HG02884 (cell line): Measurements from ENCODE around the gene DLGAP3.
A peak's percentile ranks its signal among the peaks of the same experiment; 100 is the strongest.

Experiments
- ATAC-seq: cut with Tn5 transposase; IDR thresholded peaks from one replicate; pipeline ENCODE4 v1.9.1; 2021; ENCODE audit warnings: mild to moderate bottlenecking, moderate library complexity; ENCODE audit not compliant: unreplicated experiment

DLGAP3 gene

GRCh38 chr1:34868230-34869049, 61.0 kb downstream of the DLGAP3 start:
- ATAC-seq = no peak

DNA sequence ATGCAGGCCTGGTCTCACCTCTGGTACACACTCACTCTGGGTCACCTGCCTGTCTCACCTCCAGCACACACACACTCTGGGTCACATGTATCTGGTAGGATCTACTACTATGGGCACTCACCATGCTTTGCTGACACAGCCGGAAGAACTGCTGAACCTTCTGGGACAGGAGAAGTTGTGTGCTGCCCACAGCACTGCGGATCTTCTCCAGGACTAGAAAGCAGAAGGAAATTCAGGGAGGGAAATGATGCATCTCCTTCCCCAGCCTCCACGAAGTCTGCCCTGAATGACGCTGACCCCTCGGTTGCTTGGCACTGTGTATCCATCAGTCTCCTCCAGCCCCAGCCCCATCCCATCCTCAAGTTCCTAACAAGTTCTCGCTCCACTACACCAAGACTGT, 62.0 kb downstream of the DLGAP3 start:
- no peak for ATAC-seq

DNA sequence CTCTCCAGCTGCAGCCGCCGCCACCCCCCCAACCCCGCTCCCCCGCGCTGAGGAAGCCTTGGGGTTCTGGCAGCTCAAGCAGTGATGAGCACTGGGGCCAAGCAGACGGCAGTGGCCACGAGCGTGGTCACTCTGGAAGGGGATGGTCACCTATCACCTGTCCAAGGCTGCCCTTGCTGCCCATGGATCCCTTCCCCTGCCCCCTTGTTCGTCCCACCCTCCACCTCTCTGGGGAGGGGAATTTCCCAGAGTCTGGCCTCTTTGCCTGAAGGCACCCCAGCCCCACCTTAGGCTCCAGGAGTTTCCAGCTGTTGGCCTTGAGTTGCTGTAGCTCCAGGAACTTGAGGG, 62.7 kb downstream of the DLGAP3 start:
- ATAC-seq = peak; percentile 18

- peak; percentile 64 for ATAC-seq
Observed at GRCh38 chr1:34865981-34866761, 63.3 kb downstream of the DLGAP3 start.

GRCh38 chr1:34865573-34865972, 63.9 kb downstream of the DLGAP3 start:
- ATAC-seq = no peak

GRCh38 chr1:34864759-34865158, 64.7 kb downstream of the DLGAP3 start:
- no peak for ATAC-seq

- no peak for ATAC-seq
Observed at GRCh38 chr1:34863501-34863900, 65.9 kb downstream of the DLGAP3 start.

- ATAC-seq = peak; percentile 93
Observed at GRCh38 chr1:34859446-34860200, 69.8 kb downstream of the DLGAP3 start, which contains the start of gene SMIM12. Gene SMIM12, minus strand, starts transcription at chr1:34859749. Its CDS starts 3,772 bp downstream, at chr1:34855977.

DNA sequence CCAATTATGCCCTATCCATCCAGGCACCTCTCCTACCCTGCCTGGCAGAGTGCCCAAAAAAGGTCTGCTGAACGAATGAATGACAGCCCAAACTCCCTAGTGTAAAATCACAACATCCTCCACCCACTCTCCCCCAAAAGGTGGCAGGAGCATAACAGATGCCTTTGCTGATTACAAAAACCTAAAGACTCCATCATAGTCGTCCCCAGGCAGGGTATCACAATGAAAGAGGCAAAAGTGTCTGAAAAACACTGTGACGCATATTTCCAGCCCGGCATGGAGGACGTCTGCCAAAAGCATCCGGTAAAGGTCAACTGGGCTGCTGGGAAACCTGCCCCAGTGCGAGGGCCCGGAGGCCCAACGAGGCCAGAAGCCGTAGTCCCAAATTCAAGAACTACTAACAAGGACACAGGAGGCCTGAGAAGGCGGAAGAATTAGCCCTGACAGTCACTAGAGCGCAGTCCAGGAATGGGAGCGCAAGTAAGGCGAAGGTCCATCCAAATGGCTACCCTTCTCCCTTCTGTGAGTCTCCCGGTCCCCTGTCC, 70.5 kb downstream of the DLGAP3 start:
- peak; percentile 9 for ATAC-seq

DNA sequence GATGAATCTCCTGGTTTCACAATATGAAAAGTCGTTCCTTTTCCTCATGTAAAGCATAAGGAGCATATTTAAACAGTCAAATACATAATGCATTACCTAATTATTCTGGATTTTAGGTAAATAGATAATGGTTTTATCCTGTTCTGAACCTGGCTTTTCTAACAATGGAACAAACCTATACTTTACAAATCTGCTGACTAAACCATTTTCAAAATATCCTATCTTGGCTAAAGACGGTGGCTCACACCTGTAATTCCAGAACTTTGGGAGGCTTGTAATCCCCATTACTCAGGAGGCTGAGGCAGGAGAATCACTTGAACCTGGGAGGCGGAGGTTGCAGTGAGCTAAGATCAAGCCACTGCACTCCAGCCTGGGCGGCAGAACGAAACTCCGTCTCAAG, 72.8 kb downstream of the DLGAP3 start:
- no peak for ATAC-seq

- peak; percentile 88 for ATAC-seq
Observed at GRCh38 chr1:34852677-34853217, 76.7 kb downstream of the DLGAP3 start.

GRCh38 chr1:34851431-34852105, 77.9 kb downstream of the DLGAP3 start:
- ATAC-seq = no peak

DNA sequence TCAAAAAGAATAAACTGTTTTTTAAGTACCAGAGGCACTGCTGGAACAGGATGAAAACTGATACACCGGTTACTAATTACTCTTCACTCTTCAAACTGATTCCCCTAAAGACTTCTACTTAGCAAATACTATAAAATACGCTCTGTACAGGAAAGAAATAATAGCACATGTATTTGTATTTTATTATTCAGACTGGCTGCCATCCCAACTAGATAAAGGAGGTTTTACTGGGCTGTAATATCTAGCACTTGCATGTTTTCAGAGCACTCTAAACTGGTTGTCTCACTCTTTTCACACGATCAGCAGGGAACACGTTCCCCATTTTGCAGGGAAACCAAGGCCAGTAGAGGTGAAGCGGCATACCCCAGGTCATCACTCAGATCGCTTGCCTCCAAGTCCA, 79.1 kb downstream of the DLGAP3 start:
- no peak for ATAC-seq

DNA sequence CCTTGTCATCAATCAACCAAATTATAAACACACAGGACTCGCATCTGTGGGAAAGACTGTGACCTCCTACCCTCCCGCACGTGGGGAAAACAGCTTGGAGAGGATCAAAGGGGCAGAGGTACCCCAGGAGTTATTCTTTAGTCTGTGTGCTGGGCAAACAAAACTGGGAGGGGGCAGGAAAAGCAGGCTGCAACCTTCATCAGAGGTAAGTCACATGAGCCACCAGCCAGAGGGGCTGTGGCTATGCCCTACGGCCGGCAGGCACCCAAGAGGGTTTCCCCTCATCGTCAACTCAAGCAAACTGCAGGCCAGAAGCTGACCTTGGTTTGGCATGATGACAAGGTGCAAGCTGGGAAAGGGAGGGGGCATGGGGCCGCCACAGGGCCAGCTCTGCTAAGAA, 82.4 kb downstream of the DLGAP3 start:
- ATAC-seq = no peak

GRCh38 chr1:34846265-34846664, 83.2 kb downstream of the DLGAP3 start:
- no peak for ATAC-seq

DNA sequence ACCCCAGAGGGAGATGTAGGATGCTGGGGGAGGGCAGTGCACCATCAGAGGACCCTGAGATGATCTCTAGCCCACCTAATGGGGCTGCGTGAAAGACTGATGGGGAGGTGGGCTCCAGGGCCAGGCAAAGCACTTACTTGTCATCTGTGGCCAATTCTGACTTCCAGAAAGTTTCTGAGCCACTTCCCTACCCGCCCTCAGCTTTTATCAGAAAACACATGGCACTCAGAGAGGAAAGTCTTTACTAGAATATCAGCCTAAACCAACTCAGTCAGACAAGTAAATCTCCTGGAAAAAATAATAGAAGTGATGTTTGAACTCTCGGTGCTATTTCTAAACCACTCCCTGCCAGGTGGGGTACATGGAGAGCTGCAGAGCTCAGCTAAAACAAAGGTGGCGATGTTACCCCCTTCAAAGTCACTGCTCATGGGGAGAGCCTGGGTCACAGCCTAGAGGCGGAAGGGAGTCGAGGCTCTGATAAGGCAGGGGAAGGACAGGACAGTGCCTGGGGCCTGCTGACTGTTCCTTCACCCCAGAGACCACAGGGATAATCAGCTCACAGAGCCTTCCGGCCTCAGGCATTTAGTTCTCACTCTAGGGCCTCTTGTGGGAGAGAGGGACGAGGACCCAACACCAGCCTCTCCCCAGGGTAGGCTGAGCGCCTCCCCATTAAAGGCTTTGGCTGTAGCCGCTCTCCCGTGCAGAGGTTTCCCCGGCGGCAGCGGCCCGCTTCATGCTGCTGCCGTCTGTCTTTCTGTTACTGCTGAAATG, 84.1 kb downstream of the DLGAP3 start:
- no peak for ATAC-seq

GRCh38 chr1:34844252-34844634, 85.2 kb downstream of the DLGAP3 start:
- ATAC-seq = no peak

DNA sequence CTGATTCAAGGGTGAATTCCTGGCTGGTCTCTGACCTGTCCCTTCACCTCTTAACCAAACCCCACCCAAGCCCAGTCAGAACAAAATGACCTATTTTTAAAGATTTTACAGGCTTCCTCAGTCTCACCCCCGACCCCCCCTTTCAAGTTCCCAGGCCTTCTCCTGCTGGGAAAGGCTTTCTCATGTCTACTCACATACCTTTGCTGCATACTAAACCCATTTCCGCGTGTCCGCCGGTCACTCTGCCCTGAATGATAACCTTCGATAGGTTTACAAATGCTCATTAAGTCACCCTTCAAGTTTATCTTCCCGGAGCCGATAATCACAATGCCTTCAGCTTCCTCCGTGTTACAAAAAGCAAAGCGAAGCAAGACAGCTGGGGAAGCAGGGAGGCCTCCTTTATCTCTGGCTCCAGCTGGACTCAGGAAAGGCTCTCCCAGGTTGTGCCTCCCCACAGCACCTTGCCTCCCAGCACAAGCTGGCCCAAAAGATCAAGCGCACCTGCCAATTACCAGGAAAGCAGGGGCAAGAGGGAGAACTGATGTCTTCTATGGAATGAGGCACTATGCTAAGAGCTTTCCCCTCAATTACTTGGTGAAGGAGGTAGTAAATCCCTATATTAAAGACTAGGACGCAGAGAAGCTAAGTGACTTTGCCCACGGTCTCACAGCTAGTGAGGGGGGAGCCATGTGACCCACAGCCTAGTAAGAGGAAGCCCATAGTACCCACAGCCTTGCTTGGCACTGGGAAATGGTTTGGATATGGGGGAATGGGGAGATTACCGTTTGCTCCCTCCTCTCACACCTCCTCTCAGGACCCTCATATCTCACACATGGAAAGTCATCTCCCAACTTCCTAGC, 85.8 kb downstream of the DLGAP3 start:
- no peak for ATAC-seq

- no peak for ATAC-seq
Observed at GRCh38 chr1:34842952-34843371, 86.5 kb downstream of the DLGAP3 start.
